ENCODE results near the gene ATAD3A. TPM values are rescaled to one million over a fixed set of nuclear protein-coding genes. Genes with fewer than 3 reads are reported as not detected.
"Not testable (repeated sequence)": the region's sequence is repeated elsewhere in the genome, so short reads cannot be mapped to it uniquely, and the experiment has no call there.

ATAD3A gene
- polyA plus RNA-seq, 1 of the 3 experiments (the other 2 are of a cell fraction), result 40.2 TPM

DNA sequence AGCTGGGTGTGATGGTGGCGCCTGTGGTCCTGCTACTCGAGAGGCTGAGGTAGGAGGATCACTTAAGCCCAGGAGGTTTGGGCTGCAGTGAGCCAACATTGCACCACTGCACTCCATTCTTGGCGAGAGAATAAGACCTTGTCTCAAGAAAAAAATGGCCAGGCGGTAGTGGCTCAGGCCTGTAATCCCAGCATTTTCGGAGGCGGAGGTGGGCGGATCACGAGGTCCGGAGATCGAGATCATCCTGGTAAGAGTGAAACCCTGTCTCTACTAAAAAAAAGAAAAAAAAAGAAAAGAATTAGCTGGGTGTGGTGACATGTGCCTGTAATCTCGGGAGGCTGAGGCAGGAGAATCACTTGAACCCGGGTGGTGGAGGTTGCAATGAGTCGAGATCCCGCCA, 29.1 kb upstream of the ATAD3A start:
- H3K4me2 ChIP-seq, result no peak overlapping the region
- no peak for DNase-seq
- no peaks in the 10 kb centered on the region for H3K9me2 ChIP-seq
- no peaks in the 10 kb centered on the region for H3K27me3 ChIP-seq (ENCODE audit: insufficient read depth)
- ChIA-PET CTCF (no interaction called here), POLR2A (no interaction called here)
- H3K4me1 ChIP-seq (ENCODE audit: control insufficient read depth in 1 of 2, insufficient read depth in 2 of 2, low read depth in 1 of 2, low read length in 1 of 2), result no peaks in the 10 kb centered on the region
- WGBS (ENCODE audit: low lambda C conversion rate), result 94% methylated on average over 14 of the region's 14 CpGs
- no peak for TF ChIP-seq NRF1 (IDR thresholded peaks at IDR 0.05; ENCODE audit: low read depth, low read length)
- no peak overlapping the region for H2AFZ ChIP-seq (ENCODE audit: low read depth)
- H3K4me3 ChIP-seq (ENCODE audit: low read depth in 2 of 2, low read length in 1 of 2), result no peak overlapping the region
- H3K36me3 ChIP-seq (replicated peaks in 1 of 2; ENCODE audit: control insufficient read depth in 1 of 2, insufficient read depth in 2 of 2, low read length in 1 of 2), result peaks cover 3 to 26% of the 10 kb centered on the region in 2 experiments
- H3K79me2 ChIP-seq (ENCODE audit: insufficient read depth), result peaks cover 17% of the 10 kb centered on the region; the same call in 1 of the 2 replicates
- no peak overlapping the region for H3K9ac ChIP-seq
- H3K27ac ChIP-seq (ENCODE audit: low read depth in 2 of 2, low read length in 1 of 2), result no peak overlapping the region
- no peaks in the 10 kb centered on the region for H3K9me3 ChIP-seq
- no peaks in the 10 kb centered on the region for H3F3A ChIP-seq (replicated peaks; ENCODE audit: insufficient read depth)
- H4K20me1 ChIP-seq (ENCODE audit: insufficient read depth), result no peaks in the 10 kb centered on the region

DNA sequence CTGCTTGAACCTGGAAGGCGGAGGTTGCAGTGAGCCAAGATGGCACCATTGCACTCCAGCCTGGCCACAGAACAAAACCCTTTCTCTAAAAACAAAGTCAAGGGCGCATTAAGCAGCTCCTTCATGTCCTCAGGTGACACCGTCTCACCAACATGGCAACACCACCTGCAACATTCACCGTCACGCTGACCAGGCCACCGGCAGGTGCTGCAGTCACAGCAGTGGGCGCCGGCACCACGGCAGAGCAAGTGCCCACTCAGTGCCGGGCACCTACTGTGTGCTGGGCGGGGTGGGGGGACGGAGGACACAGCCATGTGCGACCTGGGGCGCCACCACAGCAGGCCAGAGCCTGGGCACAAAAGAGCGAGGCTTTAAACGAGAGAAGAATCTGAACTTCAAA, 28.2 kb upstream of the ATAD3A start:
- ChIA-PET POLR2A (interaction anchor here (0.6 kb wide), 1 partner anchor 72 kb away, joined by 3 read pairs; no protein-coding TSS in a partner anchor), CTCF (interaction anchor here (1.2 kb wide), 1 partner anchor 22 kb away, joined by 3 read pairs; no protein-coding TSS in a partner anchor)
- TF ChIP-seq CHD2 (IDR thresholded peaks at IDR 0.05; ENCODE audit: low read length, partially characterized antibody) (no peak), RAD21 (IDR thresholded peaks at IDR 0.05; ENCODE audit: low read length) (no peak), GABPA (IDR thresholded peaks at IDR 0.05; ENCODE audit: low read depth) (no peak), MEF2A (IDR thresholded peaks at IDR 0.05; ENCODE audit: borderline replicate concordance, low read depth) (no peak), FOXJ3 (CRISPR knock-in tag; IDR thresholded peaks at IDR 0.05) (no peak), RXRA (IDR thresholded peaks at IDR 0.05; ENCODE audit: borderline replicate concordance, low read depth) (no peak), EZH2phosphoT487 (IDR thresholded peaks at IDR 0.05; ENCODE audit: borderline replicate concordance, low read depth) (no peak)

GRCh38 chr1:1484976-1485750, 26.8 kb upstream of the ATAD3A start:
- H2AFZ ChIP-seq (ENCODE audit: low read depth); H3K9me3 ChIP-seq; H3K9ac ChIP-seq; POLR2A ChIA-PET; H3K27ac ChIP-seq (ENCODE audit: low read depth in 2 of 2, low read length in 1 of 2); H3K9me2 ChIP-seq; H3K4me1 ChIP-seq (ENCODE audit: control insufficient read depth in 1 of 2, insufficient read depth in 2 of 2, low read depth in 1 of 2, low read length in 1 of 2); H3K4me3 ChIP-seq (ENCODE audit: low read depth in 2 of 2, low read length in 1 of 2); DNase-seq; H3F3A ChIP-seq (replicated peaks; ENCODE audit: insufficient read depth); H3K27me3 ChIP-seq (ENCODE audit: insufficient read depth); H4K20me1 ChIP-seq (ENCODE audit: insufficient read depth); H3K79me2 ChIP-seq (ENCODE audit: insufficient read depth); H3K4me2 ChIP-seq: not testable (repeated sequence)
- 96% methylated on average over 18 of the region's 46 CpGs for WGBS (ENCODE audit: low lambda C conversion rate)
- H3K36me3 ChIP-seq (replicated peaks in 1 of 2; ENCODE audit: control insufficient read depth in 1 of 2, insufficient read depth in 2 of 2, low read length in 1 of 2), result peaks cover 3 to 22% of the 10 kb centered on the region in 2 experiments
- CTCF ChIA-PET, result interaction anchor here (1.2 kb wide), 1 partner anchor 20 kb away, joined by 3 read pairs; no protein-coding TSS in a partner anchor

More for the DNA sequence above, 28.2 kb upstream of the ATAD3A start:
- Histone ChIP-seq H3F3A (replicated peaks; ENCODE audit: insufficient read depth) (no peaks in the 10 kb centered on the region), H3K4me3 (ENCODE audit: low read depth in 2 of 2, low read length in 1 of 2) (no peak overlapping the region), H3K9me3 (no peaks in the 10 kb centered on the region), H3K9me2 (no peaks in the 10 kb centered on the region), H3K36me3 (replicated peaks in 1 of 2; ENCODE audit: control insufficient read depth in 1 of 2, insufficient read depth in 2 of 2, low read length in 1 of 2) (peaks cover 3 to 21% of the 10 kb centered on the region in 2 experiments), H4K20me1 (ENCODE audit: insufficient read depth) (no peaks in the 10 kb centered on the region), H3K4me1 (ENCODE audit: control insufficient read depth in 1 of 2, insufficient read depth in 2 of 2, low read depth in 1 of 2, low read length in 1 of 2) (no peaks in the 10 kb centered on the region), H3K9ac (no peak overlapping the region), H3K4me2 (no peak overlapping the region), H3K79me2 (ENCODE audit: insufficient read depth) (peaks cover 11% of the 10 kb centered on the region; the same call in 1 of the 2 replicates), H2AFZ (ENCODE audit: low read depth) (no peak overlapping the region), H3K27me3 (ENCODE audit: insufficient read depth) (no peaks in the 10 kb centered on the region), H3K27ac (ENCODE audit: low read depth in 2 of 2, low read length in 1 of 2) (no peak overlapping the region)
- WGBS (ENCODE audit: low lambda C conversion rate), result 94% methylated on average over 9 of the region's 16 CpGs
- DNase-seq, result no peak

- H3K27me3 ChIP-seq (ENCODE audit: insufficient read depth); H3K4me2 ChIP-seq; H2AFZ ChIP-seq (ENCODE audit: low read depth); H3K9me2 ChIP-seq; H3K9ac ChIP-seq; H3K4me3 ChIP-seq (ENCODE audit: low read depth in 2 of 2, low read length in 1 of 2); H4K20me1 ChIP-seq (ENCODE audit: insufficient read depth); POLR2A ChIA-PET; H3K4me1 ChIP-seq (ENCODE audit: control insufficient read depth in 1 of 2, insufficient read depth in 2 of 2, low read depth in 1 of 2, low read length in 1 of 2); H3K27ac ChIP-seq (ENCODE audit: low read depth in 2 of 2, low read length in 1 of 2); CTCF ChIA-PET; H3F3A ChIP-seq (replicated peaks; ENCODE audit: insufficient read depth); H3K9me3 ChIP-seq; DNase-seq; H3K79me2 ChIP-seq (ENCODE audit: insufficient read depth): not testable (repeated sequence)
- WGBS (ENCODE audit: low lambda C conversion rate), result 100% methylated on average over 8 of the region's 31 CpGs
- H3K36me3 ChIP-seq (replicated peaks in 1 of 2; ENCODE audit: control insufficient read depth in 1 of 2, insufficient read depth in 2 of 2, low read length in 1 of 2), result peaks cover 6 to 23% of the 10 kb centered on the region in 2 experiments
Observed at GRCh38 chr1:1485755-1486317, 26.1 kb upstream of the ATAD3A start.
